Loucy (cell line): ENCODE data around the gene ABHD15.

Experiments
- H2AFZ ChIP-seq: fragments of 200-600 bp; sonication (generic); 2 replicates; pipeline ENCODE4 v1.6.0; 2016; ENCODE audit warnings: antibody characterized with exemption, mild to moderate bottlenecking, low read length, moderate library complexity
- H3F3A ChIP-seq: fragments of 200-600 bp; 2 replicates; pipeline ENCODE4 v1.6.0; 2016; ENCODE audit warnings: antibody characterized with exemption, low read depth, mild to moderate bottlenecking
- H3K27me3 ChIP-seq: fragments of 200-600 bp; sonication (generic); 2 replicates; pipeline ENCODE4 v1.6.1; 2014; ENCODE audit warnings: low read length, mild to moderate bottlenecking; ENCODE audit not compliant: insufficient read depth, poor library complexity, severe bottlenecking
- H3K36me3 ChIP-seq: fragments of 200-600 bp; sonication (generic); 2 replicates; pipeline ENCODE4 v1.6.1; 2016; ENCODE audit warnings: low read length; ENCODE audit not compliant: insufficient read depth
- H3K4me1 ChIP-seq: fragments of 200-600 bp; sonication (generic); 2 replicates; pipeline ENCODE4 v1.5.1; 2014; ENCODE audit warnings: low read length, mild to moderate bottlenecking; ENCODE audit not compliant: insufficient read depth, poor library complexity, severe bottlenecking
- H3K4me2 ChIP-seq: fragments of 200-600 bp; sonication (generic); 2 replicates; pipeline ENCODE4 v1.6.0; 2014; ENCODE audit warnings: antibody characterized with exemption, low read length, low read depth, mild to moderate bottlenecking; ENCODE audit not compliant: poor library complexity, severe bottlenecking
- H3K4me3 ChIP-seq: fragments of 200-600 bp; sonication (generic); 2 replicates; pipeline ENCODE4 v1.5.1; 2014; ENCODE audit warnings: low read length, mild to moderate bottlenecking, mixed read lengths; ENCODE audit not compliant: poor library complexity, severe bottlenecking
- H3K79me2 ChIP-seq: fragments of 200-600 bp; sonication (generic); 2 replicates; pipeline ENCODE4 v1.6.1; 2014; ENCODE audit warnings: low read length; ENCODE audit not compliant: insufficient read depth
- H3K9ac ChIP-seq: fragments of 200-600 bp; sonication (generic); 2 replicates; pipeline ENCODE4 v1.6.0; 2014; ENCODE audit warnings: mild to moderate bottlenecking, low read depth, low read length, moderate library complexity; ENCODE audit not compliant: poor library complexity, severe bottlenecking
- H3K9me2 ChIP-seq: fragments of 200-600 bp; sonication (generic); replicated peaks from 2 replicates; pipeline ENCODE4 v1.6.1; 2016; ENCODE audit warnings: low read depth, low read length, mixed read lengths
- H3K9me3 ChIP-seq: fragments of 200-600 bp; sonication (generic); 2 replicates; pipeline ENCODE4 v1.6.1; 2014; ENCODE audit warnings: mild to moderate bottlenecking, antibody characterized with exemption, low read length, low read depth; ENCODE audit not compliant: insufficient read depth
- H4K20me1 ChIP-seq: fragments of 200-600 bp; sonication (generic); 2 replicates; pipeline ENCODE4 v1.6.0; 2014; ENCODE audit warnings: antibody characterized with exemption, low read length, mild to moderate bottlenecking; ENCODE audit not compliant: insufficient read depth, poor library complexity, severe bottlenecking
- EZH2phosphoT487 ChIP-seq: fragments of 200-600 bp; IDR thresholded peaks from 2 replicates; pipeline ENCODE4 v1.6.1; 2018; ENCODE audit warnings: antibody characterized with exemption, mild to moderate bottlenecking, moderate library complexity, borderline replicate concordance
- TF ChIP-seq, protein P1 (sequence below): fragments of 200-600 bp; sonication (generic); conservative IDR thresholded peaks from 2 replicates; pipeline ENCODE4 v1.5.1; 2014; ENCODE audit warnings: mild to moderate bottlenecking, antibody characterized with exemption, low read length

Gene ABHD15

DNA sequence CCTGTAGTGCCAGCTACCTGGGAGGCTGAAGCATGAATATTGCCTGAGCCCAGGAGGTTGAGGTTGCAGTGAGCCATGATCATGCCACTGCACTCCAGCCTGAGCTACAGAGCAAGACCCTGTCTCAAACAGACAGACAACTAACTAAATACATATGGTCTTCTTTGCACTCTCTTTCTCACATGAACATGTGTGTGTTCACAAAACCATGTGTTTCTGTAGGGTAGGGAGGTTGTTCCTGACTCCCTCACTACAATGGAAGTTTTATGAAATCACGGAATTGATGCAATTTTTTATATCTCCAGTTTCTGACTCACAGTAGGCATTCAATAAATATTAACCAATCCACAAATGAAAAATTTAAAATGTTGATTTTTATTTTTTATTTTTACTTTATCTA is 48.5 kb downstream of the ABHD15 start:
- H3K4me3 ChIP-seq, result no peak overlapping the region
- no peaks in the 10 kb centered on the region for H4K20me1 ChIP-seq
- no peak overlapping the region for H3K4me2 ChIP-seq
- TF ChIP-seq EZH2phosphoT487, result no peak
- no peak overlapping the region for H2AFZ ChIP-seq
- no peak overlapping the region for H3K9ac ChIP-seq
- H3K79me2 ChIP-seq, result no peaks in the 10 kb centered on the region
- H3K36me3 ChIP-seq, result peaks cover 68% of the 10 kb centered on the region
- no peaks in the 10 kb centered on the region for H3K27me3 ChIP-seq
- no peaks in the 10 kb centered on the region for H3K4me1 ChIP-seq
- H3F3A ChIP-seq, result no peaks in the 10 kb centered on the region
- H3K9me2 ChIP-seq, result no peaks in the 10 kb centered on the region
- no peaks in the 10 kb centered on the region for H3K9me3 ChIP-seq

DNA sequence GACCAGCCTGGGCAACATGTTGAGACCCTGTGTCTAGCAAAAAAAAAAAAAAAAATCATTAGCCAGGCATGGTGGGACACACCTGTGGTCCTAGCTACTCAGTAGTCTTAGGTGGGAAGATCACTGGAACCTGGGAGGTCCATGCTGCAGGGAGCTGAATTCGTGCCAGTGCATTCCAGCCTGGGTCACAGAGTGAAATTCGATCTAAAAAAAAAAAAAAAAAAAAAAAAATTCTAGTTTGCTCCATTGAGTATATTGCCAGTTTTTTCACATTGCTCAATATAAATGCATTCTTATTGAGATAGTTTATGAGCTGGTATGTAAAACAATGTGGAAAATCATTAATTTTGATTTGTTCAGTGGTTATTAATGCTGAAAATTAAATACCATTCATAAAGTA is 52.0 kb downstream of the ABHD15 start:
- Histone ChIP-seq H3K4me2 (no peak overlapping the region), H3K4me3 (no peak overlapping the region), H3K27me3 (no peaks in the 10 kb centered on the region), H2AFZ (no peak overlapping the region), H3K4me1 (no peaks in the 10 kb centered on the region), H3K9me2 (no peaks in the 10 kb centered on the region), H3F3A (no peaks in the 10 kb centered on the region), H3K9me3 (no peaks in the 10 kb centered on the region), H4K20me1 (no peaks in the 10 kb centered on the region), H3K36me3 (peaks cover 70% of the 10 kb centered on the region; the same call in 1 of the 2 replicates), H3K9ac (no peak overlapping the region), H3K79me2 (no peaks in the 10 kb centered on the region)
- TF ChIP-seq EZH2phosphoT487, result no peak
- TF ChIP-seq, protein P1, sequence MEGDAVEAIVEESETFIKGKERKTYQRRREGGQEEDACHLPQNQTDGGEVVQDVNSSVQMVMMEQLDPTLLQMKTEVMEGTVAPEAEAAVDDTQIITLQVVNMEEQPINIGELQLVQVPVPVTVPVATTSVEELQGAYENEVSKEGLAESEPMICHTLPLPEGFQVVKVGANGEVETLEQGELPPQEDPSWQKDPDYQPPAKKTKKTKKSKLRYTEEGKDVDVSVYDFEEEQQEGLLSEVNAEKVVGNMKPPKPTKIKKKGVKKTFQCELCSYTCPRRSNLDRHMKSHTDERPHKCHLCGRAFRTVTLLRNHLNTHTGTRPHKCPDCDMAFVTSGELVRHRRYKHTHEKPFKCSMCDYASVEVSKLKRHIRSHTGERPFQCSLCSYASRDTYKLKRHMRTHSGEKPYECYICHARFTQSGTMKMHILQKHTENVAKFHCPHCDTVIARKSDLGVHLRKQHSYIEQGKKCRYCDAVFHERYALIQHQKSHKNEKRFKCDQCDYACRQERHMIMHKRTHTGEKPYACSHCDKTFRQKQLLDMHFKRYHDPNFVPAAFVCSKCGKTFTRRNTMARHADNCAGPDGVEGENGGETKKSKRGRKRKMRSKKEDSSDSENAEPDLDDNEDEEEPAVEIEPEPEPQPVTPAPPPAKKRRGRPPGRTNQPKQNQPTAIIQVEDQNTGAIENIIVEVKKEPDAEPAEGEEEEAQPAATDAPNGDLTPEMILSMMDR, result no peak

DNA sequence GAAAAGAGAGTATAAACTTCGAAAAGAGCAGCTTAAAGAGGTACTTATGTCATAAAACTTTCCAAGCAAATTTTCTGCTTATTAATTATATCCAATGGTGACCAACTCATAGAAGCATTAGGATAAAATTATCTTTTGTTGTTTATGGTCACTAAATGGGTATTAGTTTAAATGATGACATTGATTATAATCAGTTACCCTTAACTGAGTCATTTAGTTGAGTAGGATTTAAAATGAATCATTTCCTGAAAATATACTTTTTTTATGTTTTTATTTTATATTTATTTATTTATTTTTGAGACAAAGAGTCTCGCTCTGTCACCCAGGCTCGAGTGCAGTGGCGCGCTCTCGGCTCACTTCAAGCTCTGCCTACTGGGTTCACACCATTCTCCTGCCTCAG is 55.9 kb downstream of the ABHD15 start:
- no peaks in the 10 kb centered on the region for H4K20me1 ChIP-seq
- H3K9ac ChIP-seq, result no peak overlapping the region
- H3K9me3 ChIP-seq, result no peaks in the 10 kb centered on the region
- no peak overlapping the region for H3K4me2 ChIP-seq
- H3F3A ChIP-seq, result no peaks in the 10 kb centered on the region
- H3K79me2 ChIP-seq, result no peaks in the 10 kb centered on the region
- no peaks in the 10 kb centered on the region for H3K27me3 ChIP-seq
- TF ChIP-seq EZH2phosphoT487, result no peak
- TF ChIP-seq, protein P1, result no peak
- peaks cover 76% of the 10 kb centered on the region for H3K36me3 ChIP-seq
- H2AFZ ChIP-seq, result no peak overlapping the region
- H3K4me1 ChIP-seq, result no peaks in the 10 kb centered on the region
- no peak overlapping the region for H3K4me3 ChIP-seq
- no peaks in the 10 kb centered on the region for H3K9me2 ChIP-seq
